HEK293 (cell line): Measurements from ENCODE around the gene MBD6.

Experiments
- HIC1 ChIP-seq: fragments of 450-650 bp; formaldehyde crosslinking; IDR thresholded peaks from 2 replicates; pipeline ENCODE4 v1.5.1; 2016; ENCODE audit warnings: missing biosample characterization, missing genetic modification characterization
- KLF7 ChIP-seq: fragments of 450-650 bp; formaldehyde crosslinking; IDR thresholded peaks from 2 replicates; pipeline ENCODE4 v1.5.1; 2016; ENCODE audit warnings: missing biosample characterization, missing genetic modification characterization, borderline replicate concordance
- MYNN ChIP-seq: fragments of 450-650 bp; formaldehyde crosslinking; IDR thresholded peaks from 2 replicates; pipeline ENCODE4 v1.5.1; 2016; ENCODE audit warnings: missing biosample characterization, missing genetic modification characterization, borderline replicate concordance
- OVOL3 ChIP-seq: fragments of 450-650 bp; formaldehyde crosslinking; IDR thresholded peaks from 2 replicates; pipeline ENCODE4 v1.5.1; 2016; ENCODE audit warnings: missing biosample characterization, missing genetic modification characterization
- PATZ1 ChIP-seq: fragments of 450-650 bp; formaldehyde crosslinking; IDR thresholded peaks from 2 replicates; pipeline ENCODE4 v1.5.1; 2016; ENCODE audit warnings: missing biosample characterization, missing genetic modification characterization
- SP3 ChIP-seq: fragments of 450-650 bp; formaldehyde crosslinking; IDR thresholded peaks from 2 replicates; pipeline ENCODE4 v1.5.1; 2016; ENCODE audit warnings: missing biosample characterization, missing genetic modification characterization
- TSHZ1 ChIP-seq: fragments of 450-650 bp; formaldehyde crosslinking; IDR thresholded peaks from 2 replicates; pipeline ENCODE4 v1.5.1; 2016; ENCODE audit warnings: missing biosample characterization, missing genetic modification characterization, borderline replicate concordance
- YY1 ChIP-seq: fragments of 450-650 bp; formaldehyde crosslinking; IDR thresholded peaks from 2 replicates; pipeline ENCODE4 v1.5.1; 2018; ENCODE audit warnings: missing biosample characterization, missing genetic modification characterization
- ZBTB44 ChIP-seq: fragments of 450-650 bp; IDR thresholded peaks from 2 replicates; pipeline ENCODE4 v1.5.1; 2018; ENCODE audit warnings: missing biosample characterization, mild to moderate bottlenecking, missing genetic modification characterization
- ZEB2 ChIP-seq: fragments of 450-650 bp; formaldehyde crosslinking; IDR thresholded peaks from 2 replicates; pipeline ENCODE4 v1.5.1; 2016; ENCODE audit warnings: missing biosample characterization, missing genetic modification characterization
- ZIC2 ChIP-seq: fragments of 450-650 bp; formaldehyde crosslinking; IDR thresholded peaks from 2 replicates; pipeline ENCODE4 v1.5.1; 2016; ENCODE audit warnings: missing biosample characterization, missing genetic modification characterization
- ZNF10 ChIP-seq: fragments of 450-650 bp; formaldehyde crosslinking; IDR thresholded peaks from 2 replicates; pipeline ENCODE4 v1.5.1; 2017; ENCODE audit warnings: missing biosample characterization, missing genetic modification characterization
- ZNF148 ChIP-seq: fragments of 450-650 bp; formaldehyde crosslinking; IDR thresholded peaks from 2 replicates; pipeline ENCODE4 v1.5.0; 2017; ENCODE audit warnings: missing biosample characterization, missing genetic modification characterization, borderline replicate concordance
- ZNF157 ChIP-seq: fragments of 450-650 bp; formaldehyde crosslinking; IDR thresholded peaks from 2 replicates; pipeline ENCODE4 v1.5.1; 2016; ENCODE audit warnings: missing biosample characterization, missing genetic modification characterization
- ZNF239 ChIP-seq: fragments of 450-650 bp; formaldehyde crosslinking; IDR thresholded peaks from 2 replicates; pipeline ENCODE4 v1.5.1; 2016; ENCODE audit warnings: missing biosample characterization, missing genetic modification characterization
- ZNF280D ChIP-seq: fragments of 450-650 bp; formaldehyde crosslinking; IDR thresholded peaks from 2 replicates; pipeline ENCODE4 v1.5.1; 2016; ENCODE audit warnings: missing biosample characterization, missing genetic modification characterization
- ZNF391 ChIP-seq: fragments of 450-650 bp; formaldehyde crosslinking; IDR thresholded peaks from 2 replicates; pipeline ENCODE4 v1.5.1; 2016; ENCODE audit warnings: low read depth, missing biosample characterization, missing genetic modification characterization, borderline replicate concordance
- ZNF404 ChIP-seq: fragments of 450-650 bp; formaldehyde crosslinking; IDR thresholded peaks from 2 replicates; pipeline ENCODE4 v1.5.1; 2017; ENCODE audit warnings: missing biosample characterization, missing genetic modification characterization
- ZNF433 ChIP-seq: fragments of 450-650 bp; formaldehyde crosslinking; IDR thresholded peaks from 2 replicates; pipeline ENCODE4 v1.5.1; 2016; ENCODE audit warnings: missing biosample characterization, missing genetic modification characterization, low read depth
- ZNF558 ChIP-seq: fragments of 450-650 bp; formaldehyde crosslinking; IDR thresholded peaks from 2 replicates; pipeline ENCODE4 v1.5.1; 2016; ENCODE audit warnings: missing biosample characterization, missing genetic modification characterization
- ZNF610 ChIP-seq: fragments of 450-650 bp; formaldehyde crosslinking; IDR thresholded peaks from 2 replicates; pipeline ENCODE4 v1.5.1; 2016; ENCODE audit warnings: missing biosample characterization, missing genetic modification characterization, borderline replicate concordance
- ZNF629 ChIP-seq: fragments of 450-650 bp; formaldehyde crosslinking; IDR thresholded peaks from 2 replicates; pipeline ENCODE4 v1.5.1; 2017; ENCODE audit warnings: missing biosample characterization, missing genetic modification characterization
- ZNF677 ChIP-seq: fragments of 450-650 bp; IDR thresholded peaks from 2 replicates; pipeline ENCODE4 v1.5.0; 2018; ENCODE audit warnings: missing biosample characterization, mild to moderate bottlenecking, missing genetic modification characterization, moderate library complexity
- ZSCAN30 ChIP-seq: fragments of 450-650 bp; IDR thresholded peaks from 2 replicates; pipeline ENCODE4 v1.5.1; 2018; ENCODE audit warnings: missing biosample characterization, mild to moderate bottlenecking, missing genetic modification characterization, moderate library complexity

Gene MBD6

GRCh38 chr12:57487597-57488401 is 34.8 kb upstream of the MBD6 start, which contains the start of gene MARS1 (continued):
- 0 out of 2 replicates have a peak, but pooled peaks have one; percentile 37 for TF ChIP-seq ZNF239 (tag by site-specific recombination)
- peak; percentile 40; the same call in 1 of the 2 replicates for TF ChIP-seq PATZ1 (tag by site-specific recombination)
- peak; percentile 83 for TF ChIP-seq ZNF629
- TF ChIP-seq MYNN = no peak
- TF ChIP-seq ZNF148 (tag by site-specific recombination) = no peak
- no peak; the same call in 1 of the 2 replicates for TF ChIP-seq OVOL3
- TF ChIP-seq ZNF10 (tag by site-specific recombination) = no peak
- no peak for TF ChIP-seq ZNF157 (tag by site-specific recombination)
- no peak for TF ChIP-seq ZNF610 (tag by site-specific recombination)
- no peak for TF ChIP-seq ZIC2 (tag by site-specific recombination)
- no peak for TF ChIP-seq ZNF280D (tag by site-specific recombination)
- no peak for TF ChIP-seq ZNF391 (tag by site-specific recombination)
- TF ChIP-seq ZSCAN30 (tag by site-specific recombination) = 0 out of 2 replicates have a peak, but pooled peaks have one; percentile 27
- TF ChIP-seq ZNF677 (tag by site-specific recombination) = no peak
- peak; percentile 94 for TF ChIP-seq KLF7 (tag by site-specific recombination)
- no peak for TF ChIP-seq HIC1 (tag by site-specific recombination)
- TF ChIP-seq ZEB2 = peak; percentile 89
- no peak for TF ChIP-seq ZNF433 (tag by site-specific recombination)
- TF ChIP-seq ZNF558 (tag by site-specific recombination) = no peak
- TF ChIP-seq YY1 (tag by site-specific recombination) = peak; percentile 83; the same call in 1 of the 2 replicates
- no peak for TF ChIP-seq TSHZ1 (tag by site-specific recombination)
- TF ChIP-seq SP3 (tag by site-specific recombination) = peak; percentile 82
- TF ChIP-seq ZBTB44 = no peak
- no peak for TF ChIP-seq ZNF404 (tag by site-specific recombination)
